Glomerular visceral epithelial cell (primary cell): ENCODE data around the gene CHD2.
A peak's percentile ranks its signal among the peaks of the same experiment; 100 is the strongest.
"Not testable (repeated sequence)": the region's sequence is repeated elsewhere in the genome, so short reads cannot be mapped to it uniquely, and the experiment has no call there.

Source experiments
- DNase-seq: peaks from one replicate; pipeline ENCODE4 v3.0.0-alpha.2; 2016; ENCODE audit errors: extremely low spot score

Gene CHD2

DNA sequence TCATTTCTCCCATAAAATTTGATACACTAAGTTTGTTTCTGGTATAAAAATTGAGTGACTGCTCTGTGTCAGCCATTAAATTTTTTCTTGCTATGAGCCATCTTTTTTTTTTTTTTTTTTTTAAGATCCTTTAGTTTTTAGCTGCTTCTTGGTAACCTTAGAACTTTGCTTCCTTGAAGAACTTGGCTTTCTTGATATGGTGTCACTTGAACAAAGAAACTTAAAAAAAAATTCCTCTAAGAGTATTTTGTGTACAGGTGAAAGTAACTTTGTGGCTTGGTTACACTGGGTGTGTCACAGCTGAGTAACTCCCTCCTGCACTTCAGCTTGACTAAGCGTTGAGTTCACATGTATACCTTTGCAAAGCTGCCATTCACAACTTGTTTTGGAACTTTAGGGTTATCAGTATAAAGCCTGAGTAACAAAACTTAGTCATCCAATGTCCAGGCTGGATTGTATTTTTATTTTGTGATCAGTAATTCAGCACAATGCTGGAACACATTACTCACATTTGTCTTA, 6.5 kb downstream of the CHD2 start:
- DNase-seq = peak; percentile 60

DNA sequence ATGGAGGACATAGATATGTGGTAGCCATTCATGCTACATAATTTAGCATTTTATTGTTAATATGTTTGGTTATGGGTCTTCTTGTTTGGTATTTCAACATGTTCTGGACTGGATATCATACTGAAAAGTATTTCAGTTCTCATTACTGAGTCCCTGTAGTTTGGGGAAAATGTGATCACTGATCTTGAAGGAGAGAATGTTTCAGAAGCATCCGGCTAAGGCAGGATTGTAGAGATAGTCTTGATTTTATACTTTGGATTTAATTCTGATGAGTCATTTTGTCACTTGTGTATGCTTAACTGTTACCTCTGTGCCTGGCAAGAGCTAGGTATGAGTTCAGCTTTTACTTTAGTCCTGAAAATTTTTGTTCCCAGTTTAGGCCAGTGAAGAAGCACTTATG, 7.1 kb downstream of the CHD2 start:
- no peak for DNase-seq

DNA sequence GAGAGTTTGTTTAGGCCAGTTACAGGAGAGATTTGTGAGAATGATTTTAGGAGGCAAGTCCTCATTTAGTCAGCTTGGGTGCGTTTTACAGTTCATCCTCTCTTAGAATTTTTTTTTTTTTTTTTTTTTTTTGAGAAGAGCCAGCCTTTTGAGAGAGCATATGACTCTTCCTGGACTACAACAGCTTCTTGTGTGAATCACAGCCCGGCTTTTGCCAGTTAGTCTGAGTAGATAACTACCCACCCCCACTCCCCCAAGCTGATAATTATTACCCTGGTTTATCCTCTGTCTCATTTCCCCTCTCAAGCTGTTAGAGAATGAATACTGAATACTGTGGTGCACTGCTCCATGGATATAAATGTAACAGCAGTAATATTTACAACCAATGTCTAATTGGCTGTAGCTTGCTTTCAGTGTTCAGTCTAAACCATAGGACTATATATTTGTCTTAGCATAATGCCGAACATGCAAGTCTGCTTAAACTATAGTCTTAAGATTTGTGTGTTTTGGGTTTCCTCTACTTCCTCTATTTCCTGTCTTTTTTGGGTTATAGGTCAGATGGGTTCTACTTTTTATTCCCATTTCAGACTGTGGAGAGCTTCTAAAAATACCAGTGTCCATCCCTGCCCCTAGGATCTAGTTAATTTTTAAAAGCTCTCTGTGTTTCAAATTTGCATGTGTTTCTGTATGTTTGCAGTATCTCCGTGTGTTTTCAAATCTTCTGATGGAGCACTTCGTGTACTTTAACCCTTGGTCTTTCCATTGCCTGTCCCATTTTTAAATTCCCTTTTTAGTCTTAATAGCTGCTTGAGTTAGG, 8.0 kb downstream of the CHD2 start:
- peak; percentile 90 for DNase-seq

DNA sequence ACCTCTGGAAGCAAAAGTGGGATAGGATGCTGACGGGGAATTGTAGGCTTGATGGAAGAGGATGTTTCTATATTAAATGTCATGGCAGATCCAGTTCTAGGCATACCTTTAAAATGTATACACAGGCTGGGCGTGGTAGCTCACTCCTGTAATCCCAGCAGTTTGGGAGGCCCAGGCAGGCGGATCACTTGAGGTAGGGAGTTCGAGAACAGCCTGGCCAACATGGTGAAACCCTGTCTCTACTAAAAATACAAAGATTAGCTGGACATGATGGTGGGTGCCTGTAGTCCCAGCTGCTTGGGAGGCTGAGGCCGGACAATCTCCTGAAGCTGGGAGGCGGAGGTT, 8.6 kb downstream of the CHD2 start:
- no peak for DNase-seq

DNA sequence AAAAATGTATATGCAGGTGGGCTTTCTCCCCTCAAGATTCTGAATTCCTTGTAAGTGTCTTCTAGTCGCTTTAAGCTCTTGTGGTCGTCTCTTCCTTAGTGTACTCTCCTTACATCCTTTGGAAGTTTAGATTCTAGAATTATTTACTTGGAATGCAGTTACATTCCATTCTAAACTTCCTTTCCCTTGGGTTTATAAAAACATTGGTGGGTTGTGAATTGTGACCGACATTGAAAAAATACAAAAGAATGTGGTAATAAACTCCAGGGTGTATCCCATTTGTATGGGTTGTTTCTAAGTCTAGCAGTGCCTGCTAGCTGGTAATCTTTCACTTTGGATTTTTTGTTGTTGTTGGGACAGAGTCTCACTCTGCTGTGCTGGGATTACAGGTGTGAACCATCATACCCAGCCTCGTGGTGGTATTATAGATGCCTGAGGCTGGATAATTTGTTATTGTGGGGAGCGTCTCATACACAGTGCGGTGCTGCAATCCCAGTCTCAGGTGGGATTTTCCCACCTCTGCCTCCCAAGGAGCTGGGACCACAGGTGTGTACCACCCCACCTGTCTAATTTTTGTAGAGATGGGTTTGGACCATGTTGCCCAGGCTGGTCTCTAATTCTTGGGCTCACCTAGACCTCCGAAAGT, 9.1 kb downstream of the CHD2 start:
- peak; percentile 76 for DNase-seq

DNA sequence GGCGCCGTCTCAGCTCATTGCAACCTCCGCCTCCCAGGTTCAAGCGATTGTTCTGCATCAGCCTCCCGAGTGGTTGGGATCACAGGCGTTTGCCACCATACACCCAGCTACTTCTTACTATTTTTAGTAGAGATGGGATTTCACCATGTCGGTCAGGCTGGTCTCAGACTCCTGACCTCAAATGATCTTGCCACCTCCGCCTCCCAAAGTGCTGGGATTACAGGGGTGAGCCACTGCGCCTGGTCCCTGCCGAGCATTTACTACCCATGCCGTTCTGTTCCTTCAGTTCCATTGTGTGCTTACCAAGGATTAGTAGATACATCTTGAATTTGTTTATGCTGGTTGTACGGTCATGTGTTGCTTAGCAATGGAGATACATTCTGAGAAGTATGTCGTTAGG, 10.3 kb downstream of the CHD2 start:
- DNase-seq = no peak

DNA sequence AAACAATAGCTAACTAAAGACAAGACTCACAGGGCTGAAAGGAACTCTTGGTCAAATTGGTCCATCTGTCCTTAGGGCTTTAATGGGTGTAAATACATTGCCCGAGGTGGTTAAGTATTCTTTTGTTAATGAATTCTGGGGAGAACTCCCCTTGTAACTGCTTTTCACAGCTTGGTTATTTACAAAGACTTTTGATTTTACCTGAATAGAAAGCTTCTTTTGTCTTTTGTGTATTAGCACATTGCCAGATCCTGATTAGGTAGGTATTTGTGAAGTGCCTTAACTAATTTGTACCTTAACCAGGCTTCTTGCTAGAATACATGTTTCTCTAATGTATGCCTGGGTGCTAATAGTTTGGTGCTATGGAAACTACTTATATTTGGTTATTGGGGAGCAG, 14.0 kb downstream of the CHD2 start:
- no peak for DNase-seq

DNA sequence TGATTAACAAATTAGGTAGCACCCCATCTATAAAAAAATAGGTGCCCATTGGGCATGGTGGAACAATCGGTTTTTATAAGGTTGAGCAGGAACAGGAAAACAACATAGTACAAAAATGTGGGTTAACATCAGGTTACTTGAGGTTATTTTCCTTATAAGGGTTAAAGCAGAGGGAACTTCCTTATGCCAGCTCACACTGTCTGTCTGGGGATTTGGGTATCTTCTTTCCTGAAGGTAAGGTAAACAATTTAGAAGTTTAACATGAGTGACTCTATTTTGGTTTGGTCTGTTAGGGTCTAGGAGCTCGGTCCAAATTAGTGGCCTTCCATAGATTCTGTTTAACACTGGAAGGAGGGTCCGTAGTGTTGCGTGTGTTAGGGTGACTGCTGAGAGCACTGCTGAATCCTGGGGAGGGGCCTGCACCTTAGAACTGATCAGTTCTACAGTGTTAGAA, 14.7 kb downstream of the CHD2 start:
- DNase-seq = peak; percentile 37

DNA sequence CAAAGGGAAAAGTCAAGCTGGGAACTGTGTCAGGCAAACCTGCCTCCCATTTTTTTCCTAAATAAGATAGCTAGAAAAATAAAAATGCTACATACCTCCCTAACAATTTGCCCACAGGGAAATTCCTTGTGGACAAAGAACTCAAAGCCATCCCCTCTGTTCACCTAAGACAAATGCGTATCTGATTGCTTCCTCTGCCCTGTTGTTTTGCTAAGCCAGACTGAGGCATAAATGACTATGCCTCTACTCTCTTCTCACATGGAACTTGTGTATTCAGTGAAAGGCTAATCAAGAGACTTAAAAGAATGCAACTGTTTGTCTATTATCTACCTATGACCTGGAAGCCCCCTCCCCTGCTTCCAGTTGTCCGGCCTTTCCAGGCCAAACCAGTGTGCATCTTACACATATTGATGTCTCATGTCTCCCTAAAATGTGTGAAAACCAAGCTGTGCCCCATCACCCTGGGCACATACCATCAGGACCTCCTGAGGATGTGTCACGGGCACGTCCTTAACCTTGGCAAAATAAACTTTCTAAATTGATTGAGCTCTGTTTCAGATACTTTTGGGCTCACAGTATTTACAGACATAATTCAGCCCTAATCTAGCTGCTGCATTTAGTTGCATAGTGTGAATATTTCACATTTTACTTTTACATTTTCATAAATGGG, 15.8 kb downstream of the CHD2 start:
- DNase-seq = no peak

DNA sequence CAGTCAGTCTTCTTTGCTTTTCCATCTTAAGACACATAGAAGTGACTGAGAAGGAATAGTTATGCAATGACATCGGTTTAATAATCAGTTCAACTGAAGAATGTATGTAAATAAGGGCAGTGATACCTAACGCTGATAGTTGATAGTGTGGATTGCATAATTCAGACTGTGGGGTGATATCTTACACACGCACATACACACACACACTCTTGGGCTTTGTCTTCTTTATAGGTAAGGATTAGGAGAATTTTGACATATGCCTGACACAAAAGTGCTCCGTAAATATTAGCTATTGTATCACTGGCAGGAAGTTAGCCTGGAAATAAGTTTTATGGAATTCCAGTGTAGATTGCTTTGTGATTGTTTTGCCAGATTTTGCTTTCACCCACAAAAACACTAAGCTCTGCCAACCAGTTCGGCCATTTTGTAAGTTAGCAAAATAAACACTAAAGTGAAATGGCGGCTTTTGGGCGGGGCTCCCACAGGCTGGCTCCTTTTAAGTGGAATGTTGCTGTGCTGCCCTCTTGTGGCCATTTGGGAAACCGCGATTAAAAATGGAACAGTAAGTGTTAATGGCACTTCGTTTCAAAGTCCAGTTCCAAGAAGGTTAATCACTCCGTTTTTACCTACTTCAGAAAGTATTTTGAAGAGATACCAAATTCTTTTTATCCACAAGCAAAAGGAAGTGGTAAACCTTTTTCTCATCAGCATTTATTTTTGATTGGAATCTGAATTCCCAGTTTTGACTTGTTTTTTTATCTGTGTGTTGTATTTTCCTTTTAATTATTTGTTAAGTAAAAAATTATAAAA, 17.7 kb downstream of the CHD2 start:
- peak; percentile 94 for DNase-seq

DNA sequence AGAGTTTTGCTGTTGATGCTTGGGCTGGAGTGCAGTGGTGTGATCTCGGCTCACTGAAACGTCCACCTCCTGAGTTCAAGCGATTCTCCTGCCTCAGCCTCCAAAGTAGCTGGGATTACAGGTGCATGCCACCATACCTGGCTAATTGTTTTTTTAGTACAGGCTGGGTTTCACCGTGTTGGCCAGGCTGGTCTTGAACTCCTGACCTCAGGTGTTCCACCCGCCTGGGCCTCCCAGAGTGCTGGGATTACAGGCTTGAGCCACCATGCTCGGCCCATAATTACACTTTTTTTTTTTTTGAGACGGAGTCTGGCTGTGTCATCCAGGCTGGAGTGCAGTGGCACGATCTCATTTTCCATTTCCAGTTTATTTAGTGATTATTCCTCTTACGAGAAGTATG, 18.8 kb downstream of the CHD2 start:
- not testable (repeated sequence) for DNase-seq

DNA sequence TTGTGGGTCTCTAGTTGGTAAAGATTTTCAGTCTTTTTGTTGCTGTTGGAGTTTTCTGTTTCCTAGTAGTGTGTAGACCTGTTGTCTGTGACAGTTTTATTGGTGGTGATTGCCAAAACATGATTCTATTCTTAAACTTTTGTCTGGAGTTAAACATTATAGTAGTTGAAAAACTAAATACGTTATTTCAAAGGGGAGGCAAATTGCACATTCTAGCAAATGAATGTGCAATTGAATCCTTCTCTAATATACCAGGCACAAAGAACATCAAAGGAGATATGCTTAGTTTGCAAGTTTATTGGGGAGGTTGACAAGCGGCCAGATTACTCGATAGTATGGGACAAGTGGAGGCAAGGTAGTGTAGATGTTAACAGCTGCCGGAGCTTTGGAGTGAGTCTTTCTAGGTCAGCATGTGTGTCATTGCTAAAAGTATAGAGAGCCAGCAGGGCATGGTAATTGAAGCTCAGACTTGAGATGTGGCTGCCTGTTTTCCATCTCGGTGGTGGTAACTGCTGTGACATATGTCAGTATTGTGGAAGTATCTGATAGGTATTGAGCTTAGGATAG, 20.6 kb downstream of the CHD2 start:
- DNase-seq = no peak

DNA sequence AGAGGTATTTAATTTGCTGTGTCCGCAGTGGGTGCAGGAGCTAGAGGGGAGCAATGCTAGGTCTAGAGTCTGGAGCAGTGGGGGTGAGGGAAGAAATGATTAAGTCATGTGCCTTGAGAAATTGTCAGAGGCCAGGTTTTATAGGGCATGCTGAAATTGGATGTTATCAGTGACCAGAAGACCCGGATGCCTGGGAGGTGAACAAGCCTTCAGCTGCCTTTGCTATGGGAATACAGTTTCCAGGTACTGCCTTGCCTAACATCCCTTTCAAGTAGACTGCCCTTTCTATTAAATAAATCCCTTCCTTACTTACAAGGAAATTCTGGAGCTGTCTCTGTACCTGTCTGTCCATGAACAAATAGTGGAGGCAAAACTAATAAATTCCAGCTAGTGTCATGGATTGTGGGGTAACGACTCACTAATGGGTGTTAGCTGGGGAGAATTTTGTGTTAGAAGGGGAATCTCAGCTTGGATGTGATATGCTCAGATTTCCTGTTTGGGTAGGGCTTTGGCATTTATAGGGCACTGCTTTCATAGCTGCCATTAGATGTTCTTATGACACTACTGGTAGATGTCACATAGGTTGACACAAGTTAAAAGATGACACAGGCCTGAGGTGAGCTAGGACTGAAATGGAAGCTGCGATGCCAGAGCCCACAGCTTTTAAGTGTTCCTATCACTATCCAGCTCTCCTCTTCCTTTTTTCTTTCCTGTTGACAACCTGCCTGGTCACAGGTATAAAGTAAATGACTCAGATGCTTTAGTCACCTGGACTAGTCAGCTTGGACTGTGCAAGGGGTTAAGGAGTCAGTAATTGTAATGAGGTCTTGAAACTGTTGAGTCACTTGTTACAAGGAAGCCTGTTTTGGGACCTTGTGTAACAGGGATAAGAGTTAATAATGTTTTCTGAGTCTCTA, 21.3 kb downstream of the CHD2 start:
- no peak for DNase-seq

DNA sequence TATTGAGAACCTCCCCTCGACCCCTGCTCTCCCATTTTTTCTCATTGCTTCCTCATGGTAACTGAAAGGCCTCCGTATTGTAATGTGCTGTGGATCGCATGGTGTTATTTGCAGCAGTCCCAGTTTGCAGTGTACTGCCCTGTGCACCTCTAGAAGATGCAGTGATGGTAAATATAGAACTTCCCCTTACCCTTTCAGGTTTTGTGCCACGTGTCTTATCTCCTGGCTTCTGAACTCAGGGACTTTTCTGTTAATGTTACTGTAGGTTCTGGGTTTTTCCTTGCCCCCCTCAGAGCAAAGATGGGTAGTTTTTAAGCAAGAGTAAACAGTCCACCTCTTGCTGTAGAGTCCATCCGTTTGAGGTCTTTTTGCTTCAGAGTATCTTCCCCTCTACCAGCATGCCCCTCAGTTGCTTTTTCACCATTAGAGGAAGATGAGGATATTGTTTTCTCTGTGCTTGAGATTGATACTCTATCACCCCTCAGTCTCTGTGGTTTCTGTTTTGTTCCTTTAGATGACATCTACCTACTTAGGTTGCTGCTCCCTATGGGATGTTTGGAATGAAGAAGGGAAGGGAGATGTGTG, 22.4 kb downstream of the CHD2 start:
- DNase-seq = no peak

DNA sequence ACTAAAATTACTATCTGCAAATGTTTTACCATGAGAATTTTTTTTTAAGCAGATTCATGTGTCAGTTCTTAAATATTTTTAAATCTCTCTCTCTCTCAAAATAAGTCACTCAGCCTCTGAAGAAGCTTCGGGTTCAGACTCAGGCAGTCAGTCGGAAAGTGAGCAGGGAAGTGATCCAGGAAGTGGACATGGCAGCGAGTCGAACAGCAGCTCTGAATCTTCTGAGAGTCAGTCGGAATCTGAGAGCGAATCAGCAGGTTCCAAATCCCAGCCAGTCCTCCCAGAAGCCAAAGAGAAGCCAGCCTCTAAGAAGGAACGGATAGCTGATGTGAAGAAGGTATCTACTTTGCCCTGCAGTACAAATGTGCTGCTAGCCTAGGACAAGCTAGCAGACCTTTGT, 24.1 kb downstream of the CHD2 start:
- no peak for DNase-seq

DNA sequence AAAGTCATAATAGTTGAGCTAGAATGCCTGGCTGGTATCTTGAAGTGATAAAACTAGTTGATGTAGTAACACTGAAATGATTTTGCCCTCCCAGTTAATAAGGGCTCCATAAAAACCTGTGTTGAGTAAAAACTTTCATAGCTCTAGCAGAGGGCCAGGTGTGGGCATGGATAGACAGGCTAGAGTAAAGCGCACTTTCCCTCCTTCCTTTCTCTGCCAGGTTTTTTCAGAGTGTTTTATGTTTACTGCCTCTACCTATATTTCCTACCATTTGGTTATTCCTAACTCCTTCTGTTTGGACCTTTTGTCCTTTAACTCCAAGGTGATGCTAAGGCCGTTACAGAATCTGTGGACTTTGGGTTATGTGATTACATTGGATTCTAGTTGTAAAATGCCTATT, 25.3 kb downstream of the CHD2 start:
- no peak for DNase-seq

DNA sequence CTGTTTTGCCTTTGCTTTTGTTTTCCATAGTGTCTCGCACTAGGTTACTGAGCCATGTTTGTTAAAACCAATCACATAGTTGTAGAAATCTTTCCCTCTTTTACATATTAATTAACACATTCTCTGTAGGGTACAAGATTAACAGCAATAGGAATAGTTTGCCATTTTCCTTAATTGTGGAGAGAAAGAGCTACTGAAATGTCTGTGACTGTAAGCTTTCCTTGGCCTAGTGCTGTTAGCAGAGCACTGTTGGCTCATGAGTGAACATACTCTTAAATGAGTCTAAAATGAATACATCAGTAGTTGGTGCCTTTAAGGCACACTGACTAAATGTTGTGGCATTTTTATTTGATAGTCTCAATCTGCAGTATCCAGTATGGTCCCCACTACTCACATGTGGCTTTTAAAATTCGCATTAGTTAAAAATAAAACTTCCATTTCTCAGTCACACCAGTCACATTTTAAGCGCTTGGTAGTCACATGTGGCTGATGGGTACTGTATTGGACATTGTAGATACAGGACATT, 28.2 kb downstream of the CHD2 start:
- no peak for DNase-seq

DNA sequence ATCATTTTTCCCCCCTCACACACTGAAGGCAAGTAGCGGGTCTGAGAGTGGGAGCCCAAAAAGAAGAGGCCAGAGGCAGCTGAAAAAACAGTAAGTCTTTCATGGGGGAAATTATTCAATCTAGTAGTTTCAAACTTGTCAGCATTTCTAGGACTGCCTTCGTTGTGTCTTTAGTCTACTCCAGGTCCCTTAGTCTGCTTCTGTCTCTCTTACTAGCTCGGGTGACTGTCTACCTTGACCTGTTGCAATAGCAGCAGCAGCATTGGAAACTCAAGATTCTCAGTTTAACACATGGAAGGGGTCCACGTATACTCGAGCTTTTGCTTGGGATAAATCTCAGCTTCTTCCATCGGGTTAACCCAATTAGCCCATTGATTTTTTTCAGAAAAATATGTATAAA, 28.9 kb downstream of the CHD2 start:
- DNase-seq = no peak

DNA sequence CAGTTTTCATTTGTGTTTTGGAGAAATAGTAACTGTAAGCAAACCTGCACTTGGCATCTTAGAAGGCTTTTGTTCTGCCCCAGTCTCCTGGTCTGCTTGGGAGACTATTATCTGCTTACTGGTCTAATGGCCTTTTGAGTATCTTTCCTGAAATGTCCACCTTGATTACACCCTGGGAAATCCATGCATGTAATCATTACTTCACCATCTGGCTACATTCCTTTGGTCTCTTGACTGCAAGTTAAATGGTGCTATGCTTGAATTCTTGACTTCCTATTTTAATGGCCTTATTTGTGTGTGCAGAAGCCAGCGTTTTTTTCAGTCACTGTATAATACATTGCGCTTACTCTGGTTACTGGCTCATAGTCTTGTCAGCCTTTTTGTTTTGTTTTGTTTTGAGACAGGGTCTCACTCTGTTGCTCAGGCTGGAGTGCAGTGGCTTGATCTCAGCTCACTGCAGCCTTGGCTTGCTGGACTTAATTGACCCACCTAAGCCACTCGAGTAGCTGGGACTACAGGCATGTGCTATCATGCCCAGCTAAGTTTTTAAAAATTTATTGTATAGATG, 30.0 kb downstream of the CHD2 start:
- DNase-seq = peak; percentile 60

DNA sequence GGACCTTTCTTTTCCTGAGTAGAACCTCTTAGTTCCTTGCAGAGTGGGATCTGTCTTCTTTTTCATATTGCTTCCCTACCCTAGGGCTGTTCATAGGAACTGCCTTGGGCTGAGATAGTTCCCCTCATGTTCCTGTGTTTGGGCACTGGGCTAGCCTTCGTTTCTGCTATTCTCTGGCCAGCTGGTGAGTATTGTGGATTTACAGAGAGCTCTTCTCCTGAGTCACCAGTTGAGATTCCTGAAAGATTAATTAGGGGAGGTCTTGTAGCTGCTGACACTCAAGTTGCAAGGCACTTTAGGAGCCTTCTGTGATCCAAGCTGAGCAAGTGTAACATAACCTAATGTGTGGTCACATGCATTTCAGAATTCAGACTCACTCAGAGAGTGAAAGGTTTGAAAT, 30.7 kb downstream of the CHD2 start:
- peak; percentile 85 for DNase-seq
